CD4-positive, alpha-beta T cell treated with Interferon alpha-2 for 1 hour (primary cell): Measurements from ENCODE around the gene RFXAP.

Experiments used
- DNase-seq, 2 donors: peaks; one replicate each; pipeline ENCODE4 v3.0.0-alpha.2; 2020 to 2022

The RFXAP gene

DNA sequence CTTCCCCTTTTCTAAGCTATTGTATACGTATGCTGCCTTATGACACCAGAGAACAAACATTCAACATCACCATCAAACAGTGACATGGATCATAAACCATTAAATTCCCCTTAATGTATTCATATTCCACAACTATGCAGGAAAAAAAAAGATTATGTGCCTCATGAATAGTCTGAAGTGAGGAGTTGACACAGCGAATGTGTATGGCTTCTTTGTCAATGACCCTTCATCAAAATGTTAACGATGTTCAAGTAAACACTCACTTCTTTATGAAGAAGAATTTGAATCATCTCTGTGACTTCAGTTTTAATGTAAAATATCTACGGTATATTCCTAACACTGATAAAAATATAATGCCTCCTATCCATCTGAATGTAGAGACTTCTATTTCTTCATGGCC is 56.4 kb downstream of the RFXAP start:
- no peak for DNase-seq

GRCh38 chr13:36875961-36876360 is 56.9 kb downstream of the RFXAP start:
- no peak for DNase-seq
